NCI-H2081 (cell line): ENCODE results near the gene DDX41.
A peak's percentile ranks its signal among the peaks of the same experiment; 100 is the strongest.
"Not testable (repeated sequence)": the region's sequence is repeated elsewhere in the genome, so short reads cannot be mapped to it uniquely, and the experiment has no call there.

Source experiments
- DNase-seq, 2 experiments: peaks; one replicate each; lab custom pipeline; 2025; lab: John Stamatoyannopoulos, UW

DDX41 gene

DNA sequence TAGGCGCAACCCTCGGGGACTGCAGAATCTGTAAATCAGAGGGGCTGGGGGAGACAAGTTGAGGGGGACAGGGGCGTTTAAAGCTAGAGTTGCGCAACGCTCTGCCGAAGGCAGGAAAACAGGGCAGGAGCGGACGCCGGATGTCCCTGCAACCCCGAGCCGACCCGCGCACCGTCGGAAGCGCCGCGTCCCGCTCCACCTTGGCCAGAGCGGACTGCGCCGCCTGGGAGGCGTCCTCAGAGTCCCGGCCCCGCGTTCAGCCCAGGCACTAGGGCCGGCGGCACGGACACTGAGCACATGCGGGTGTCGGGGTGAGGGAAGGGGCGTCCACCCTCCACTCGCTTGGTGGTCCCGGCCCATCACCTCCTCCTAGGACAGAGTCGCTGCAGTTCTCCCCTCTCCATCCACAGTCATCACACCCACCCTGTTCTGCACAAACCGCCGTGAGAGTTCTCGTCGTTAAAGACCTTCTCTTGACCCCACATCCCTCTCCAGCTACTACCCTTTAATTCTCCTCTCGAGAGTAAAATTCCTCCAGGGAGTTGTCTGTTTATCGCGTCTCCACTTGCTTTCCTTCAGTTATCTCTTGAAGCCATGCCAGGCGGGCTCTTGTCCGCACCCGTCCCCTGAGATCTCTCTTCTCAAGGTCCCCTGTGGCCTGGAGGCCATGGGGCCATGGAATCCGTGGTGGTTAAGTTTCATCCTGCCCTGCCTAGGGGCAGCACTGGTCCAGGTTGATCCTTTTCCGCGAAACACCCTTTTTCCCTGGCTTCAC lies 18.6 kb downstream of the DDX41 start:
- DNase-seq = no peak

DNA sequence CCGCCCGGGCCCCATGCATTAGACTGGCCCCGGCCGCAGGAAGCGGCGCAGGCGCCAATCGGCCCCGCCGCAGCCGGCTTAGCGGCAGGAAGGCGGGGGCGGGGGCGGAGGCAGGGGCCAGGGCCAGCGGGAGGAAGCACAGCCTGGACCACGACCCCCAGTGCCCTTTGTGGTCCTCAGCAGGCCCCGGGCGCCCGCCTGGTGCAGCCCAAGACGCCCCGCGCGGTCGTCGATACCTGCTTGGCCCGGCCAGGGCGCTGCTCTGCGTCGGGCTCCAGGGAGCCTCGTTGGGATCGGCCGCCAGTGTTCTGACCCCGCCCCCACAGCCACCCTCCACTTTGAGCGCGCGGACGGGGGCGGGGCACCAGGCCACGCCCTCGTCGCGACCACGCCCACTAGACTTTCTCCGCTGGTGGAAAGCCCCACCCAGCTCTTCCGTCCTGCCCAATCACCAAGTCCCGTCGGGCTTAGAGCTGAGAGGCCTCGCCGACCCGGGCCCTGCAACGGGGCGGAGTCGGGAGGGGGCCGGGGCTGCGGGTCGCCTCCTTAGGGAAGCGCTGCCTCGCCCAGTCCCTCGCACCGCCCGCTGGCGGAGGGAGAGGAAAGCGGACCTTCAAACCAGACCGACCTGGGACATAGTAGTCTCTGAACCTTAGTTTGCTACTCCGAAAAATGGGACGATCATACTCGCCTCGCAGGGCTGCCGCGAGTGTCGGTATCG lies 19.3 kb downstream of the DDX41 start, which contains the start of gene PDLIM7:
Gene PDLIM7 (minus strand): TSS at position 313 of the 721 bp plus-strand sequence. CDS start 1,092 bp downstream, outside the sequence.
- DNase-seq = peak; percentile 88 to 93

DNA sequence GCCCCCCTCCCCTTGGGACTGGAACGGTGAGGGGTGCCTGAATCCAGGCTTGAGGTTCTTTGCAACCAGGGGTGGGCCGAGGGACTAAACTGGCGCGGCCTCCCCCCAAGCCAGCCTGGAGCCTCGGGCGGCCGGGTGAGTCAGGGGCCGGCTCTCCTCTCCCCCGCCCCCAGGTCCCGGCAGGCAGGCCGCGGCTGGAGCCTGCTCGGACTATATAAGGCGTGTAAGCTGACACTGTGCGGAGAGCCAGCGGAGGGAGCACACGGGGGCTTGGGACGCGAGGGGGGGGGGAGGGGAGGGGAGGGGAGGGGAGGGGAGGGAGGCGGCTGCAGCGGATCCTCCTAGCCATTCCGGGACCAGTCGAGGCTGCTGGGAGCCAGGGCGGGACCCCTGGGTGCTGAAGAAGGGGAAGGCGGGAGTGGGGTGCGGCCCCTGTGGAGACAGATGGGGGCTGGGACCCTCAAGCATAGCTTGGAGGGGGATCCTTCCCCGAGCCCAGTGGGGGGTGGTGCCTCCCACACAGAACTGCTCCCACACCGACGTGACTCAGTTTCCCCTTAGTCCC lies 20.0 kb downstream of the DDX41 start:
- DNase-seq = peak; percentile 19 to 46

DNA sequence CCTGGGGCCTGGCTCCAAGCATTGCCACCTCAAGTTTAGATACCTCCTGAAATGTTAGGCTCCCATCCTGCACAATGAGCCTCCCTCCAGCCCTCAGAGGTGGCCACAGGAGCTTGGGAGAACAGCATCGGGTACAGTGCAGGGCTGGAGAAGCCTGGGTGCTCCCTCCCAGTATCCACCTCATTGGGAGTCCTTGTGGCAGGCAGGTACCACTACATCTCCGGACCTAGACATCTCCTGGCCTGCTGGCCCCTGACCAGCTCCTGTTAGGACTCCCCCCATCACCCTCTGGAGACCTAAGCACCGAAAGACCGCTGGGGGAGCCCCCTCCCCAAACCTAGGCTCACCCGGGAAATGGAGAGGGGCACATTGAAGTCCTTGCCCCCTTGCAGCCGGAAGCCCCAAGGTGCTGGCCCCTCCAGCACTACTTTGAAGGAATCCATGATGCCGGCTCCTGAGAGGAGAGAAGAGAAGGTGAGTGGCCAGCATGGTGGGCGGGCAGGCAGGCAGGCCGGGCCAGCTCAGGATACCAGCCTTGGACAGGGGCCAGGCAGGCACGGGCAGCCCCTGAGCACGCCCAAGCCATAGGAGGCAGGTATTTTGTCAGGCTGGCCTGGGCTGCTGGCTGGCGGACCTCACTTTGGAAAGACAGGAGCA lies 20.6 kb downstream of the DDX41 start:
- no peak for DNase-seq

DNA sequence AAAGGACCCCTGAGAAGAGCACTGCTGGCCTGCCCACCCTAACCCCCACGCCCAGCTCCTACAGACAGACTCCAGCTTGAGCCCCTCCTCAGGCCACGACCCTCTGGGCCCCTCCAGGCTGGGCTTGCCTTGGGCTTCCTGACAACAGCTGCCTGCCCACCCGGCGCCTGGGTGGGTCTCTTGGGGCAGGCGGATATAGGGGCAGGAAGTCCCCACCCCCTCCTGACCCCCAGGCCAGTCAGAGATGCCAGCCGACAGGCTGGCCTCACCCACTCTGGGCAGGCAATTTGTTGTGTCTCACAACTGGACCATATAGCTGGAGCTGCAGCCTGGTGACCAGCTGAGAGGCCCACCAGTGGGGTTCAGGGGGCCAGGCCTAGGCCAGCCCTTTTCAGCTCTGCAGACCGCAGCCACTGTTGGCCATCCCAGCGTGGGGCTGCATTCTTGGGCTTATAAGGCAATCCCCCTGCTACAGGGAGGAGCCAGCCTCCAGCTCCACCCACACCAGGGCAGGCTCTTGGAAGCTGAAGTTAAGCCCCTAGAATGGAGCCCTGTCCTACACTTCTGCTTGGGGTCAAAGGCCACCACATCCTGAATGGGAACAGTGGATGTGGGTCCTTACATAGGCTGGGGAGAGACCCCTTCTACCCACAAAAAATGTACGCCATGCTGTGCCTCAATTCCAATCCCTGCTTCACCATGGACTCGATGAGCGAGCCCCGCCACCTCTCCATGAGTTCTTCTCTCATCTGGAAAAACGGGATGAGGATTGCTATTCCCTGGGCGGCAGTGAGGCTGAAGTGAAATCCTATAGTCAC lies 21.3 kb downstream of the DDX41 start:
- no peak for DNase-seq

DNA sequence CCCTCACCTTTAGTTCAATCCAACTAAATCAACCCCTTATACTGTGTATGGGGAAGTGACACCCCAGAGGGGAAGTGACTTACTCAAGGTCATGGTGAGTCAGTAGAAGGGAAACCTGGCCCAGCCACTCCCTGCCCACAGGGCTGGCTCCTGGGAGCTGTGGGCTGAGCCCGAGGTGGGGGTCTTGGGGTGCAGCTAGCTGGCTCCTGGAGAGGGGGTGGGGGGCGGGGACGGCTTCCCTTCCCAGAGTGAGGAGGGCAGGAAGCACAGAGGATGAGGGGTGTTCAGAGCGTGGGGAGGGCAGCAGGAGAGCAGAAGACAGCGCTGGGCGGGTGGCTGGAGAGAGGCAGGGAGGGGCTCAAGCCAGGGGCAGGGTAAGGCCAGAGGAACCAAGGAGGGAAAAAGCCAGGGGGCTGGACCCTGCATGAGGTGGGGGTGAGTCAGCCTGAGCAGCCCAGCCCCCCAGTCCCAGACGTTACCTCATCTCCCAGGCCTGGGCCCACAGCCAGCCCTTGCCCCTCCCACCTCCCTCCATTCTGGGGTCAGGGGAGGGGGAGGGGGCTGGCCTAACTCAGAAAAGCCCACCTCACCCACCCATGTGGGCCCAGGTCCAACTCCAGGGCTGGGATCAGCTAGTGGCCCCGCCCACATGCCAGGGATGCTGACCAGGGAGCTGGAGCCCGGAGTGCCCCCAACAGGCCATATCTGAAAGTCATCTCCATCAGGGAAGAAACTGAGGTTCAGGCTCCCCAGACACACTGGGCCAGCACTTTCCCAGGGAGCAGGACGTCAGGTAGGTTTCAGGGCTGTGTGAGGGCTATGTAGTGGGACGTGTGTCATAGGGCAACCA lies 22.2 kb downstream of the DDX41 start:
- DNase-seq = no peak

GRCh38 chr5:177493795-177494345 lies 22.9 kb downstream of the DDX41 start:
- no peak for DNase-seq

DNA sequence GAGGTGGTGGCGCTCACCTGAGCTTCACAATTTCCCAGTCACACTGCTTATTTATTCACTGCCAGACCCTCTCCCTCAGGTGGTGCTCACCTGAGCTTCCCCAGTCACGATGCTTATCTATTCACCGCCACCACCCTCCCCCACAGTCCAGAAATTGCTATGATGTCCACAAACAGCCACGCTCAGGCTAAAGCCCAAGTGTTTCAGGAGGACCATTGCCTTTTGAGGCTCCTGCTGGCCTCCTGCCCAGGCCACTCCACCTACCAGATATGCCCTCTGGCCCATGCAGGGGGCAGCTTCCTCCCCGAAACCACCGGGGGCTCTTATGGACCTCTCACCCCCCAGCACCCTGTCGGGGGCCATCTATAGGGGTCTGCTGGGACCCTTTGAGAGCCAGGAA lies 23.9 kb downstream of the DDX41 start:
- DNase-seq = no peak

DNA sequence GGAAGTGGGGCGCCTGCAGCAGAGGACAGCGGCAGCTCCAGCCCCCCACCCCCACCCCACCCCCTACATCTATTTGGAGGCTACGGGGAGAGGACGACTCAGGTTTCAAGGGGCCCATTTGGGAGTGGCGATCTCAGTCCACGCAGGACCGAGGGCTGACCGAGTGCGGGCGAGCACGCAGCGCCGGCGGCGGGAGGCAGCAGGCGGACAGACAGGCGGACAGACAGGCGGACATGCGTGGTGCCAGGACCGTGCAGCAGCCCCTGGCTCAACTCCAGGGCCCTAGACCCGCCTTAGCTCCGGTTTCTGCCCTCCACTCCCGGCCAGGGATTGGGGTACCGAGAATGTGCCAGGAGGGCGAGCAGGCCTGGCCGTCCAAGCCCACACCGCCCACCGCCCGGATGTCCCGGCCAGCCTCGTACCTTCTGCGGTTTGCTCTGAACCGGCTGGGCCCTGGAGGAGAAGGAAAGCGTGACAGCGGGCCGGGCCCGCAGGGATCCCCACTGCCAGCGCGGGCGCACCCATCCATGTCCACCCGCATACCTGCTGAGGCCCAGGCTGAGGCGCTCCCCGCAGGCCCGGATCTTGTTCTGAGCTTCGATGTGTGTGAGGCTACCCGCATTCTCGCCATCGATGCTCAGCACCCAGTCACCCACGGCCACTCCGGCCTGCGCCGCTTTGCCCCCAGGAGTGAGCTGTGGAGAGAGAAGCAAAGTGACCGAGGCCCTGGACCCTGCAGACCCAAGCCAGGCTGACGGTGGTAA lies 24.6 kb downstream of the DDX41 start:
- no peak for DNase-seq

- DNase-seq = no peak
Observed at GRCh38 chr5:177491429-177491945, 25.3 kb downstream of the DDX41 start.

DNA sequence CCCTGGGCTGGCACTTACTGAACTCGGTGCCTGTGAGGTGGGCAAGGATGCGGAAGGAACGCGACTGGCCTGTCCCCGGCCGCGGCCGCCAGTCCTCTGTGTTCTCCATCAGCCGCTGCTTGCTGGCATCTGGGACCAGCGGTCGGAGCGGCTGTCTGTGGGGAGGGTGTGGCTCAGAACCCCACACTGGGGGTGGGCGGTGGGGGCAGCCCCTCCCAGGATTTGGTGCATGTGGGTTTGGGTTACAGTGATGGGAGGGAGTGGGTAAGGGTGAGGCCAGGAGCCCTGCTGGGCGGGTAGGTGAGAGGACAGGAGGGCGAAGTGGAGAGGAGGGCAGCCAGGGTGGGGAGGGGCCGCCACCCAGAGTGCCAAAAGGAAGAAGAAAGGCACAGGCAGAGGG lies 25.8 kb downstream of the DDX41 start:
- no peak for DNase-seq

DNA sequence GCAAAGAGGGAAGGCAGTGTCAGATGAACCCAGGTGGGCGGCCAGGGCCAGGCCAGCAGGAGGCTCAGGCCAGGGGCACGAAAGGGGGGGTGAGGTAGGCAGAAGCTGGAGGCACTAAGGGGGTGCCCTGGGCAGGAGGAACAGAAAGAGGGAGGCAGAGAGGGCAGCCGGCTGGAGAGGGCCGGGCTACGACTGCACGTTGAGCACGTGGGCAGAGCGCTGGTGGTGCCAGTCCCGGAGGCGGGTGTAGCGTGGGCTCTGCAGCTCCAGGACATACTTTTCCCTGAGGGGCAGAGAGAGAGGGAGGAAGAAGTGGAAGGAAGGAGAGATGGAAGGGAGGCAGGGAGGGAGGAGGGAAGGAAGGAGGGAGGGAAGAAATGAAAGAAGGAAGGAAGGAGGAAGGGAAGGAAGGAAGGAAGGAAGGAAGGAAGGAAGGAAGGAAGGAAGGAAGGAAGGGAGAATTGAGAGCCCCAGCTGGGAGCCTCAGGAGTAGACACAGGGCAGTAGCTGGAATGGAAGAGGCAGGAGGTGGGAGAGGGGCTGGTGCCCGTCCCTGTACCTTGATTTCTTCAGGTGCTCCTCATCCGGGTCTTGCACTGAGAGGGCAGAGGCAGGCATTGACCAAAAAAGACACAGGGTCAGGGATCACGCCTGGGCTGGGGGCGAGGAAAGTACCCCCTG lies 26.3 kb downstream of the DDX41 start:
- no peak for DNase-seq

DNA sequence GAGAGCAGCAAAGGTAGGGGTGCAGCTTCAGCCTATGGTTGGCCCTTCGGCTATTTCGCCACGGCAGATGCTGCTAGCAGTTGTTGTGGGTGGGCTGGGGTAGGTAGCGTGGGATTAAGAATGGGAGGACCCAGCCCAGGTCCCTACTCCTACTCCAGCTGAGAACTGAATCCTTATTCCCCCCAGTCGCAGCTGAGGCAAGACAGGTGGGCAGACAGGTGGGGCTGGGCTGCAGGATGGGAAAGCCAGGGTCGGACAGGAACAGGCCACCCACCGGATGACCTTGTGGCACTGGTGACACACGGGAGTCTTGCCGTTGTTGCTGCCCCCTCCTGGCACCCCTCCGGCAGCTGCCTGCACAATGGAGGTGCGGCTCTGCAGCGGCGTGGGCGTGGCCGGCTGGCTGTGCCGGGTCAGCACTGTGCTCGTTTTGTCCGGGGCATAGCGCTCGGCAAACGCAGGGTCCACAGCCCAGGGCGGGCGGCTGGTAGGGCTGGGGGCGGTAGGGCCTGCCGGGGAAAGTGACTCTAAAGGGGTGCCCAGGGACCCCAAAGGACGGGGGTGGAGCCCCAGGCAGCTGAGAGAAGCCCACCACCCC lies 27.5 kb downstream of the DDX41 start:
- no peak for DNase-seq

- DNase-seq = no peak
Observed at GRCh38 chr5:177487975-177488374, 28.8 kb downstream of the DDX41 start.

DNA sequence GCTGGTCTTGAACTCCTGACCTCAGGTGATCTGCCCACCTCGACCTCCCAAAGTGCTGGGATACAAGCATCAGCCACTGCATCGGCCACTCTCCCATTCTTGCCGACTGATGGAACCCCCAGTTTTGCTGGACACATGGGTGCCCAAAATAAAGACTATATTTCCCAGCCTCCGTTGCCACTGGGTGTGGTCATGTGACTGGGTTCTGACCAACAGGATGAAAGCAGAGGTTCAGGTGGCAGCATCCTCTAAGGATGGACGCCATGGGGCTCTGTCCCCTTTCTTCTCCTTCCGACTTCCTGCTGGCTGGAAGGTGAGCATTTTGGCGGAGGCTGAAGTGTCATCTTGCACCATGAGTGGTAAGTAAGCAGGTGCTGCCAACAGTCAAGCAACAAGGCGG lies 29.6 kb downstream of the DDX41 start:
- no peak for DNase-seq

GRCh38 chr5:177486256-177486655 lies 30.5 kb downstream of the DDX41 start:
- no peak for DNase-seq

GRCh38 chr5:177485753-177486152 lies 31.0 kb downstream of the DDX41 start:
- not testable (repeated sequence) for DNase-seq

DNA sequence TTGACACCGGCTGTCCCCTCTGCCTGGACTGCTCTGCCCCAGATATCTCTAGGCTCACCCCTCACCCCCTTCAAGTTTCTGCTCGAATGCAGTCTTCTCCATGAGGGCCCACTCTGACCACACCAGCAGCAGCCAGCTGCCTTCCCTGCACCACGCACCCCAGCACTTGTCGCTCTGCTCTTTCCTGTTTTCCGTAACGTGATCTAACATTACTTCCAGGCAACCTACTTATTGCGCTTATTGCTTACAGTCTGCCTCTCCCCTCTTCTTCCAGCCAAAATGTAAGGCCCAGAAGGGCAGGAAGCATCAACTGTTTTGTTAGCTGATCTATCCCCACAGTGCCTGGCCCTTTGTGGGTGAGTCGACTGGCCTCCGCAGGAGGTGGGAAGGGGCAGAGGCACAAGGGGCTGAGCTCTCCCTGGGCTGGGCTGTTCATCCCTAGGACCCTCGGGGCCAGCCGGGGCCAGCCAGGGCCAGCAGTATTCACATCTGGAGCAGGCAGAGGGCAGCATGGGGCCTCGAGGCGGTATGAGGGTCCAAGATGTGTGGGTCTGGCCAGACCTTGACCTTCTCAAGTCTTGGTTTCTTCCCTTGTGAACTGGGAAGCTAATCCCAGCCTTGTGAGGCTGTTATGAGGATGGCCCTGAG lies 31.7 kb downstream of the DDX41 start:
- no peak for DNase-seq
